ENCODE measurements around the gene APOBEC4.

Gene APOBEC4

DNA sequence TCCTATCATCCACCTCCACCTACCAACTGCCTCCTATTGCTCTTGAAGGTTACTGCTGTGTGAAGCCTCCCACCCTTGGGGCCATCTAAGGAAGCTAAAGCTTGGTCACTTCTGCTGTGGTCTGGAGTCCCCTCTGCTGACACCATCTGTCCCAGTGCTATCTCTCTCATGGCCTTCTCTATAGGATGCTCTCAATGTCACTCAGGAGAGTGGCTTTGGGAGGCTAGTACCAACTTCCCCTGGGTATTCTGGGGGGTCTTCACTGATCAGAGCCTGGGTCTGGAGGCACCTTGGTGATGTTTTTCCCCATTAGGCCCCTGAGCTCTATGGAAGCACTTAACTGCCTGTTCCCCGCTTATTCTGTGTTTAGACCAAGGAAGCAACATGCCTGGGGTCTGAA lies 50.6 kb downstream of the APOBEC4 start:
- DNase-seq (ENCODE audit: low read depth, low spot score), result no peak

GRCh38 chr1:183600634-183601033 lies 52.5 kb downstream of the APOBEC4 start:
- no peak for DNase-seq (ENCODE audit: low read depth, low spot score)

- DNase-seq (ENCODE audit: low read depth, low spot score), result no peak
Observed at GRCh38 chr1:183600136-183600535, 53.0 kb downstream of the APOBEC4 start.

DNA sequence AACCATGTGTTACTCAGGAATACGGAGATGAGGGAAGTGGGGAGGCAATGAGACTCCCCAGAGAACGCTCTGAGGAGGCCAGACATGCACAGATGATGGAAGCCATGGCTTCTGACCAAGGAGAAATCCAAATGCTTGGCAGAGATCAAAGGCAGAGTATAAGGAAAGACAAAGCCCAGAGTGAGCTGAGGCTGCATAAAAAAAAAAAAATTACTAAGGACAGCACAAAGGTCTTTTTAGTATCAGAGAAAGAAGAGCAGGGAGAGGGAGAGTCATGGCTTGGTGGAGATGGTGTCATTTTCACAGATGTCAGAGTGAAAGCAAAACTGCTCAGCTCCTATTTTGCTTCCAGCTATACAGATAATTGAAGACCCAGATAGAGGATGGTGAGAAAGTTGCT lies 54.7 kb downstream of the APOBEC4 start:
- no peak for DNase-seq (ENCODE audit: low read depth, low spot score)

GRCh38 chr1:183597656-183598347 lies 55.3 kb downstream of the APOBEC4 start:
- no peak for DNase-seq (ENCODE audit: low read depth, low spot score)

- no peak for DNase-seq (ENCODE audit: low read depth, low spot score)
Observed at GRCh38 chr1:183596500-183596899, 56.6 kb downstream of the APOBEC4 start.

Data from iPS DF 19.7 (cell line).